ENCODE data around the gene KRT84.

The KRT84 gene
- total RNA-seq, result 0 to 0.07 (median 0) reads per million in 18 experiments

- no peak for DNase-seq
These were observed at the start of gene KRT84 for GRCh38 chr12:52385226-52385702. KRT84 (minus strand) TSS chr12:52385652; CDS start chr12:52385585, 67 bp downstream.

GRCh38 chr12:52434760-52435530 lies 49.5 kb upstream of the KRT84 start:
- no peak for DNase-seq

GRCh38 chr12:52434081-52434733 lies 48.8 kb upstream of the KRT84 start, which contains the start of gene KRT75:
KRT75 (minus strand) TSS chr12:52434371; CDS start chr12:52434304, 67 bp downstream.
- DNase-seq, result no peak

GRCh38 chr12:52433501-52434080 lies 48.1 kb upstream of the KRT84 start:
- DNase-seq, result no peak

GRCh38 chr12:52432559-52433207 lies 47.2 kb upstream of the KRT84 start:
- no peak for DNase-seq

GRCh38 chr12:52428121-52428520 lies 42.7 kb upstream of the KRT84 start:
- no peak for DNase-seq

GRCh38 chr12:52427083-52427482 lies 41.6 kb upstream of the KRT84 start:
- DNase-seq, result no peak

GRCh38 chr12:52426034-52426433 lies 40.6 kb upstream of the KRT84 start:
- DNase-seq, result no peak

GRCh38 chr12:52425466-52425865 lies 40.0 kb upstream of the KRT84 start:
- DNase-seq, result no peak

- DNase-seq, result no peak
These were observed 38.4 kb upstream of the KRT84 start for GRCh38 chr12:52423661-52424500.

- no peak for DNase-seq
These were observed 37.6 kb upstream of the KRT84 start for GRCh38 chr12:52423035-52423434.

- DNase-seq, result no peak
These were observed 34.2 kb upstream of the KRT84 start for GRCh38 chr12:52419656-52420055.

GRCh38 chr12:52418576-52419110 lies 33.2 kb upstream of the KRT84 start:
- DNase-seq, result no peak

GRCh38 chr12:52417740-52418139 lies 32.3 kb upstream of the KRT84 start:
- no peak for DNase-seq

GRCh38 chr12:52416795-52417194 lies 31.3 kb upstream of the KRT84 start:
- DNase-seq, result no peak

- peak; percentile 22 to 69 for DNase-seq
These were observed 30.7 kb upstream of the KRT84 start for GRCh38 chr12:52415870-52416750.

GRCh38 chr12:52414936-52415335 lies 29.5 kb upstream of the KRT84 start:
- DNase-seq, result no peak

GRCh38 chr12:52413782-52414345 lies 28.4 kb upstream of the KRT84 start:
- no peak for DNase-seq

- DNase-seq, result no peak
These were observed 27.8 kb upstream of the KRT84 start for GRCh38 chr12:52413202-52413601.

GRCh38 chr12:52411815-52412214 lies 26.4 kb upstream of the KRT84 start:
- no peak for DNase-seq

Data from inflammatory macrophage (primary cell).